GM12878 (cell line): ENCODE measurements around the gene NSMCE4A. TPM values are rescaled to one million over a fixed set of nuclear protein-coding genes. Genes with fewer than 3 reads are reported as not detected.

Experiments
- ATAC-seq: fragments of 200-7000 bp; cut with Tn5 transposase; 3 replicates; pipeline ENCODE4 v1.9.1; 2020; ENCODE audit warnings: mild to moderate bottlenecking, moderate library complexity
- BruUV-seq: library from RNA; stranded (reverse); fragments of 400-500 nt; replicated peaks from 2 replicates; lab custom pipeline; 2021; lab: Mats Ljungman, UMichigan
- CTCF ChIA-PET: fragments of 300-600 bp; sonication (Branson Sonifier 250); formaldehyde crosslinking; extraction: SDS; loops from one replicate; lab custom pipeline; 2021; ENCODE audit warnings: inconsistent platforms; lab: Yijun Ruan, JAX
- POLR2A ChIA-PET: fragments of 350-600 bp; formaldehyde crosslinking; extraction: SDS; loops from one replicate; lab custom pipeline; 2021; ENCODE audit warnings: inconsistent platforms; lab: Charles Lee
- RAD21 ChIA-PET: fragments of 300-600 bp; sonication (Branson Sonifier 250); formaldehyde crosslinking; loops from one replicate; lab custom pipeline; 2023; ENCODE audit warnings: antibody characterized with exemption; ENCODE audit not compliant: unreplicated experiment; lab: Charles Lee
- SMC1A ChIA-PET: fragments of 300-600 bp; sonication (Branson Sonifier 250); formaldehyde crosslinking; loops from one replicate; lab custom pipeline; 2023; ENCODE audit not compliant: unreplicated experiment, uncharacterized antibody; lab: Charles Lee
- DNase-seq: peaks from one replicate; pipeline ENCODE4 v3.0.0-alpha.2; 2011; ENCODE audit warnings: low read depth, low spot score
- FAIRE-seq: peaks from 3 replicates; lab custom pipeline; 2011; peaks lifted over from hg19 to GRCh38; lab: Jason Lieb, UNC
- H2AFZ ChIP-seq: 2 replicates; pipeline ENCODE4 v1.6.0; 2011; ENCODE audit warnings: low read depth, low read length, control low read depth; ENCODE audit not compliant: control insufficient read depth
- H3K27ac ChIP-seq: 2 replicates; pipeline ENCODE4 v1.5.1; 2011; ENCODE audit warnings: control low read depth; ENCODE audit not compliant: control insufficient read depth, insufficient read depth
- H3K27me3 ChIP-seq, 2 experiments: replicated peaks in 1 of 2; 2 replicates each; pipeline versions ENCODE4 v1.6.0 to v1.6.1; 2011; ENCODE audit warnings: low read length in 1 of 2; ENCODE audit not compliant: control insufficient read depth in 2 of 2, insufficient read depth in 2 of 2
- H3K36me3 ChIP-seq, 2 experiments: 2 replicates each; pipeline ENCODE4 v1.5.1; 2011; ENCODE audit warnings: low read length in 1 of 2; ENCODE audit not compliant: control insufficient read depth in 2 of 2, insufficient read depth in 2 of 2
- H3K4me1 ChIP-seq: 2 replicates; pipeline ENCODE4 v1.6.1; 2011; ENCODE audit warnings: mild to moderate bottlenecking, low read length, moderate library complexity, mixed read lengths; ENCODE audit not compliant: control insufficient read depth, insufficient read depth
- H3K4me2 ChIP-seq: 2 replicates; pipeline ENCODE4 v1.6.0; 2011; ENCODE audit warnings: control low read depth; ENCODE audit not compliant: control insufficient read depth, insufficient read depth
- H3K4me3 ChIP-seq: fragments of 200-600 bp; sonication (generic); 2 replicates; pipeline ENCODE4 v1.5.1; 2016
- H3K79me2 ChIP-seq: 2 replicates; pipeline ENCODE4 v1.6.0; 2011; ENCODE audit warnings: low read length; ENCODE audit not compliant: control insufficient read depth, insufficient read depth
- H3K9ac ChIP-seq: 2 replicates; pipeline ENCODE4 v1.8.0; 2011; ENCODE audit warnings: low read length, control low read depth, mixed read lengths; ENCODE audit not compliant: control insufficient read depth, insufficient read depth
- H3K9me3 ChIP-seq: replicated peaks from 3 replicates; pipeline ENCODE4 v1.5.1; 2011; ENCODE audit warnings: mild to moderate bottlenecking, low read length; ENCODE audit not compliant: control insufficient read depth, insufficient read depth
- H4K20me1 ChIP-seq: 2 replicates; pipeline ENCODE4 v1.6.0; 2011; ENCODE audit not compliant: control insufficient read depth, insufficient read depth
- BRCA1 ChIP-seq: IDR thresholded peaks from 2 replicates; pipeline ENCODE4 v1.6.1; 2011; ENCODE audit warnings: low read depth, low read length, improper control_type of control experiment
- FOXK2 ChIP-seq: fragments of 450-650 bp; IDR thresholded peaks from 2 replicates; pipeline ENCODE4 v1.6.1; 2017; ENCODE audit warnings: mild to moderate bottlenecking, moderate library complexity
- IRF4 ChIP-seq: IDR thresholded peaks from 2 replicates; pipeline ENCODE4 v1.6.1; 2011; ENCODE audit warnings: low read depth, low read length
- MXI1 ChIP-seq: fragments of 150-350 bp; IDR thresholded peaks from 2 replicates; pipeline ENCODE4 v1.6.1; 2011; ENCODE audit warnings: low read depth, mild to moderate bottlenecking, inconsistent platforms, low read length, improper control_type of control experiment
- NFYB ChIP-seq: IDR thresholded peaks from 2 replicates; pipeline ENCODE4 v1.6.1; 2011; ENCODE audit warnings: low read depth, mild to moderate bottlenecking, low read length, improper control_type of control experiment, moderate library complexity; ENCODE audit not compliant: insufficient read depth
- SMC3 ChIP-seq: IDR thresholded peaks from 2 replicates; pipeline ENCODE4 v1.6.1; 2011; ENCODE audit warnings: low read length, improper control_type of control experiment, borderline replicate concordance
- WGBS: methylation state at CpG from one replicate; pipeline ENCODE4 v1.1.6; 2016; ENCODE audit warnings: low lambda C conversion rate; ENCODE audit not compliant: insufficient replicate concordance, insufficient coverage; ENCODE audit errors: missing lambda C conversion rate; 5-methylcytosine and 5-hydroxymethylcytosine counted together
- in situ Hi-C: fragments of 300-500 bp; cut with MboI; formaldehyde crosslinking; loops from 9 replicates; pipeline ENCODE4 v1.14.3; 2018; ENCODE audit warnings: mixed read lengths
- intact Hi-C: fragments of 100-400 bp; cut with micrococcal nuclease; formaldehyde crosslinking; loops from one replicate; pipeline ENCODE4 v1.14.2; 2022; ENCODE audit not compliant: unreplicated experiment
- polyA plus RNA-seq, 11 experiments: library from polyadenylated mRNA; depleted of rRNA in 4 of 11; unstranded in 6 of 11; stranded (reverse) in 5 of 11; fragments of >200 nt; fragmentation: Nextera tagmentation in 4 of 11; fragmentation: Illumina TruSeq in 1 of 11; extraction: Ambion mirVana in 4 of 11; extraction: Trizol in 1 of 11; gene quantifications; 1 replicate in 1 of 11; 2 replicates in 10 of 11; pipeline versions ENCODE4 v1.2.1 to v1.2.3, GENCODE V29; 2011 to 2016; ENCODE audit warnings: inconsistent platforms in 2 of 11, missing spikeins in 2 of 11, low read depth in 1 of 11
- total RNA-seq, 4 experiments: library from RNA; depleted of rRNA in 3 of 4; stranded (reverse); fragments of >200 nt in 3 of 4; fragmentation: Illumina TruSeq in 1 of 4; extraction: Trizol in 1 of 4; gene quantifications; 2 replicates each; pipeline versions ENCODE4 v1.2.1 to v1.2.3, GENCODE V29; 2013 to 2021
- TF ChIP-seq, protein P1 (sequence below): IDR thresholded peaks from 2 replicates; pipeline ENCODE4 v1.6.1; 2011; ENCODE audit warnings: borderline replicate concordance, low read depth, mild to moderate bottlenecking, moderate library complexity, mixed read lengths, low read length; ENCODE audit not compliant: insufficient read depth; ENCODE audit errors: extremely low read length
- TF ChIP-seq, protein P2 (sequence below): fragments of 450-650 bp; IDR thresholded peaks from 2 replicates; pipeline ENCODE4 v1.6.1; 2016; ENCODE audit warnings: mild to moderate bottlenecking
- TF ChIP-seq, protein P3 (sequence below): fragments of 150-350 bp; IDR thresholded peaks from 2 replicates; pipeline ENCODE4 v1.6.1; 2016; ENCODE audit warnings: low read depth, low read length

NSMCE4A gene
- total and polyA plus RNA-seq, 10 of the 15 experiments (the other 5 are each of a cell fraction or from before 2014, with no cell fraction given), result 14.2 to 105 (median 76.1) TPM

DNA sequence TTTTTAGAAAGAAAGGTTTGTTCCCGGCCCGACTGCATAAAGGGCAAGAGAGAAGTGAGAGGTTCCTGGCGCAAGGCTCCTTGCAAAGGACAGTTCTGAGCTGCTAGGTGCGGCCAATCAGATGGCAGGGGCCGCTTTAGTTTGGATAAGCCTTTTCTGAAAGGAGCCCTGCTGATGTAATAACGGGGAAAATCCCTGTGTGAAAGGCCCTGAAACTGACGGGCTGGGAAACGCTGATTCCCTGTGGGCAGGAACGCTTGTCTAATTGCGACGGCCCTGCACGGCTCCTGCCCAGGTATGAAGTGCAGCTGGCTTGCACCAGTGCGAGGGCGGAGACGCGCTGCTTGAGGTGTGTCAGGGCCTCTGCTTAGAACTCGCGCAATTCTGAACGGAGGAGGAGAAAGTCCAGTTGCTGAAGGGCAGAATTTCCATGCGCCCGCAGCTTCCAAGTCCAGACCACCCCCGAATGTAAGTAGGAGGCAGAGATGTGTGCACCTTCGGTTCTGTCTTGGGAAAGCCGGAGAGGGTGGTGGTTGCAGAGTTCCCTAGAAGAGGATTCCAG lies 44.5 kb upstream of the NSMCE4A start:
- RAD21 ChIA-PET, result no interaction called here
- SMC1A ChIA-PET, result no interaction called here
- FAIRE-seq, result no peak
- TF ChIP-seq, protein P1, sequence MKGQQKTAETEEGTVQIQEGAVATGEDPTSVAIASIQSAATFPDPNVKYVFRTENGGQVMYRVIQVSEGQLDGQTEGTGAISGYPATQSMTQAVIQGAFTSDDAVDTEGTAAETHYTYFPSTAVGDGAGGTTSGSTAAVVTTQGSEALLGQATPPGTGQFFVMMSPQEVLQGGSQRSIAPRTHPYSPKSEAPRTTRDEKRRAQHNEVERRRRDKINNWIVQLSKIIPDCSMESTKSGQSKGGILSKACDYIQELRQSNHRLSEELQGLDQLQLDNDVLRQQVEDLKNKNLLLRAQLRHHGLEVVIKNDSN, result no peak
- TF ChIP-seq FOXK2, result no peak
- no peak for TF ChIP-seq MXI1
- no peak for TF ChIP-seq BRCA1
- no peak for TF ChIP-seq IRF4
- TF ChIP-seq, protein P2, sequence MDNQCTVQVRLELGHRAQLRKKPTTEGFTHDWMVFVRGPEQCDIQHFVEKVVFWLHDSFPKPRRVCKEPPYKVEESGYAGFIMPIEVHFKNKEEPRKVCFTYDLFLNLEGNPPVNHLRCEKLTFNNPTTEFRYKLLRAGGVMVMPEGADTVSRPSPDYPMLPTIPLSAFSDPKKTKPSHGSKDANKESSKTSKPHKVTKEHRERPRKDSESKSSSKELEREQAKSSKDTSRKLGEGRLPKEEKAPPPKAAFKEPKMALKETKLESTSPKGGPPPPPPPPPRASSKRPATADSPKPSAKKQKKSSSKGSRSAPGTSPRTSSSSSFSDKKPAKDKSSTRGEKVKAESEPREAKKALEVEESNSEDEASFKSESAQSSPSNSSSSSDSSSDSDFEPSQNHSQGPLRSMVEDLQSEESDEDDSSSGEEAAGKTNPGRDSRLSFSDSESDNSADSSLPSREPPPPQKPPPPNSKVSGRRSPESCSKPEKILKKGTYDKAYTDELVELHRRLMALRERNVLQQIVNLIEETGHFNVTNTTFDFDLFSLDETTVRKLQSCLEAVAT, result no peak
- TF ChIP-seq NFYB, result no peak
- no peak for TF ChIP-seq SMC3
- TF ChIP-seq, protein P3, sequence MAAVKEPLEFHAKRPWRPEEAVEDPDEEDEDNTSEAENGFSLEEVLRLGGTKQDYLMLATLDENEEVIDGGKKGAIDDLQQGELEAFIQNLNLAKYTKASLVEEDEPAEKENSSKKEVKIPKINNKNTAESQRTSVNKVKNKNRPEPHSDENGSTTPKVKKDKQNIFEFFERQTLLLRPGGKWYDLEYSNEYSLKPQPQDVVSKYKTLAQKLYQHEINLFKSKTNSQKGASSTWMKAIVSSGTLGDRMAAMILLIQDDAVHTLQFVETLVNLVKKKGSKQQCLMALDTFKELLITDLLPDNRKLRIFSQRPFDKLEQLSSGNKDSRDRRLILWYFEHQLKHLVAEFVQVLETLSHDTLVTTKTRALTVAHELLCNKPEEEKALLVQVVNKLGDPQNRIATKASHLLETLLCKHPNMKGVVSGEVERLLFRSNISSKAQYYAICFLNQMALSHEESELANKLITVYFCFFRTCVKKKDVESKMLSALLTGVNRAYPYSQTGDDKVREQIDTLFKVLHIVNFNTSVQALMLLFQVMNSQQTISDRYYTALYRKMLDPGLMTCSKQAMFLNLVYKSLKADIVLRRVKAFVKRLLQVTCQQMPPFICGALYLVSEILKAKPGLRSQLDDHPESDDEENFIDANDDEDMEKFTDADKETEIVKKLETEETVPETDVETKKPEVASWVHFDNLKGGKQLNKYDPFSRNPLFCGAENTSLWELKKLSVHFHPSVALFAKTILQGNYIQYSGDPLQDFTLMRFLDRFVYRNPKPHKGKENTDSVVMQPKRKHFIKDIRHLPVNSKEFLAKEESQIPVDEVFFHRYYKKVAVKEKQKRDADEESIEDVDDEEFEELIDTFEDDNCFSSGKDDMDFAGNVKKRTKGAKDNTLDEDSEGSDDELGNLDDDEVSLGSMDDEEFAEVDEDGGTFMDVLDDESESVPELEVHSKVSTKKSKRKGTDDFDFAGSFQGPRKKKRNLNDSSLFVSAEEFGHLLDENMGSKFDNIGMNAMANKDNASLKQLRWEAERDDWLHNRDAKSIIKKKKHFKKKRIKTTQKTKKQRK, result no peak
- BruUV-seq, result no TSS peak
- CTCF ChIA-PET, result no interaction called here
- in situ Hi-C loops (no loop called here), intact Hi-C loops (no loop called here)
- POLR2A ChIA-PET, result no interaction called here
- no peak overlapping the region for H3K4me3 ChIP-seq
- no peaks in the 10 kb centered on the region for H3K9me3 ChIP-seq
- H3K27me3 ChIP-seq, result no peaks in the 10 kb centered on the region; a peak in 2 of 4 replicates
- H4K20me1 ChIP-seq, result no peaks in the 10 kb centered on the region
- H2AFZ ChIP-seq, result no peak overlapping the region
- DNase-seq, result no peak
- H3K79me2 ChIP-seq, result no peaks in the 10 kb centered on the region
- no peaks in the 10 kb centered on the region for H3K36me3 ChIP-seq
- H3K27ac ChIP-seq, result no peak overlapping the region
- H3K4me1 ChIP-seq, result no peaks in the 10 kb centered on the region
- ATAC-seq, result no peak
- WGBS, result 66% methylated on average over 21 of the region's 24 CpGs
- H3K4me2 ChIP-seq, result no peak overlapping the region
- H3K9ac ChIP-seq, result no peak overlapping the region
